CD4-positive, alpha-beta T cell treated with Interleukin-21 for 1 hour (primary cell): ENCODE data around the gene ENKD1.

Experiments used
- DNase-seq: peaks from one replicate; pipeline ENCODE4 v3.0.0-alpha.2; 2020

Gene ENKD1

GRCh38 chr16:67648764-67649407 is 17.7 kb downstream of the ENKD1 start:
- DNase-seq = no peak

DNA sequence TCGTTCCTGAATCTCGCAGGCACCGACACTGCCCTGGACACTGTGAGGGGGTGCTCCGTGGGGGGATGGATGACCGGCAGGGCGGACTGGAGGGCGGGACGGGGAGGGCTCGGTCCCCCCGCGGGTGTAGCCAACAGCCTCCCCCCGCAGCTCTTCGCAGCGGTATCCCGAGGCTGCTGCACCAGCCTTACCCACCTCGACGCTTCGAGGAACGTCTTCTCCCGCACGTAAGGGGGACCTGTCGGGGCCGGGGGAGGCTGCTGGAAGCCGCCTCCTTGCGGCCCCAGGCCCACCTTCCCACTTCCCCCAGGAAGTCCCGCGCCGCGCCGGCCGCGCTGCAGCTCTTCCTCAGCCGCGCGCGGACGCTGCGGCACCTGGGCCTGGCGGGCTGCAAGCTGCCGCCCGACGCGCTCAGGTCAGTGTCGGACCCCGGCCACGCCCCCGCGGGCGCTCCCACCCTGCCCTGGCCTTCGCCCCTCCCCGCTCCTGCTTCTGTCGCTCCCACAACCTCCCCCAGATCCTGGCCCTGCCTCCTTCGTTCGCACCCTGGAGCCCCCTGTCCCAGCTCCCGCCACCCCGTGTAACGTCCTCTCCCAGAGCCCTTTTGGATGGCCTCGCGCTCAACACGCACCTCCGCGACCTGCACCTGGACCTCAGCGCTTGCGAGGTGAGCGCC is 18.3 kb downstream of the ENKD1 start:
- no peak for DNase-seq

GRCh38 chr16:67647681-67648080 is 18.9 kb downstream of the ENKD1 start:
- DNase-seq = no peak

GRCh38 chr16:67647111-67647651 is 19.4 kb downstream of the ENKD1 start:
- DNase-seq = no peak

DNA sequence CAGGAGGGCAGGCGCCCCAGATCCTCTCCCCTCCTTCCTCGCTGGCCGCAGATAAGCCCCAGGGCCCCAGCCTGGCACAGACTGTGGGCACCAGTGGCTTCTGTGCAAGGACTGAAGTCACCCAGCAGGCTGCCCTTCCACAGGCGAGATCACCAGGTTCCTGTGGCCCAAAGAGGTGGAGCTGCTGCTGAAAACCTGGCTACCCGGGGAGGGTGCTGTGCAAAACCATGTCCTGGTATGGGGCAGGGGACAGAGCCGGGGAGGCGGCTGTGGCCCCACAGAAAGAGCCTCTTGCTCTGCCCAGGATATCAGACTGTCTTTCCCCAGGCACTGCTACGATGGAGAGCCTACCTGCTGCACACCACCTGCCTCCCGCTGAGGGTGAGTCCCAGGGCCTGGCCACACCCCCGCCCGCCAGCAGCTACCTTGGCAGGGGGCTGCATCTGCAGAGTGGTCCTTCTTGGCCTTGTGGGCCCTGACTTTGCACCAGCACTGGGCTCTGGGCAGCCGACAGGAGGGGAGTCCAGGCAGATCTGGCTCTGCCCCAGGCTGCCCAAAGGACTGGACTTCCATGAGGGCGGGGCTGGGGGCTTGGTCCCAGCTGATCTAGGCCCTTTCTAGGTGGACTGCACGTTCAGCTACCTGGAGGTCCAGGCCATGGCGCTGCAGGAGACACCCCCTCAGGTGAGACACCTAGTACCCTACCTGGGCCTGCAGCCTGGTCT is 21.0 kb downstream of the ENKD1 start:
- DNase-seq = peak; percentile 27

DNA sequence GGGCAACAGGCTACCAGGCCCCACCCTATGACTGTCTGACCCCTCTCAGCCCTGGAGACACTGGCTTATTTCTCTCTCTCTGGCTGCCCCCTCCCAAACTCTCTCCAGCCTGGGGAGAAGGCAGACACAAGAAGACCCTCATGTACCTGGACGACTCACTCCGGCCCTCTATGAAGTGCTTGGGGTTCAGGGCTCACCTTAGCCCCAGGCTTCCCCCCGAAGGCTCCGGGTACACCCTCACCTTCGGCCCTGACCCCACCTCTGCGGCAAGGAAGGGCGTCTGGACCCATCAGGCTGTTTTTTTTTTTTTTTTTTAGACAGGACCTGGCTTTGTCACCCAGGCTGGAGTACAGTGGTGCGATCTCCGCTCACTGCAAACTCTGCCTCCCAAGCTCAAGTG is 22.5 kb downstream of the ENKD1 start:
- no peak for DNase-seq

- DNase-seq = no peak
These were observed 24.5 kb downstream of the ENKD1 start for GRCh38 chr16:67641779-67642708.

DNA sequence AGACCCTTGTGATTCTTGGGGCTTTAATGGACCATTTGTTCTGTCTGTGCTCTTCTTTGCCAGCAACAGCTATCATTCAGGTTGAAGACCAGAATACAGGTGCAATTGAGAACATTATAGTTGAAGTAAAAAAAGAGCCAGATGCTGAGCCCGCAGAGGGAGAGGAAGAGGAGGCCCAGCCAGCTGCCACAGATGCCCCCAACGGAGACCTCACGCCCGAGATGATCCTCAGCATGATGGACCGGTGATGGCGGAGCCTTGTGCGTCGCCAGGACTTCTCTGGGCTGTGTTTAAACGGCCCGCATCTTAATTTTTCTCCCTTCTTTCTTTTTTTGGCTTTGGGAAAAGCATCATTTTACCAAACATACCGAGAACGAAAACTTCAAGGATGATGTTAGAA is 28.9 kb downstream of the ENKD1 start:
- DNase-seq = no peak

DNA sequence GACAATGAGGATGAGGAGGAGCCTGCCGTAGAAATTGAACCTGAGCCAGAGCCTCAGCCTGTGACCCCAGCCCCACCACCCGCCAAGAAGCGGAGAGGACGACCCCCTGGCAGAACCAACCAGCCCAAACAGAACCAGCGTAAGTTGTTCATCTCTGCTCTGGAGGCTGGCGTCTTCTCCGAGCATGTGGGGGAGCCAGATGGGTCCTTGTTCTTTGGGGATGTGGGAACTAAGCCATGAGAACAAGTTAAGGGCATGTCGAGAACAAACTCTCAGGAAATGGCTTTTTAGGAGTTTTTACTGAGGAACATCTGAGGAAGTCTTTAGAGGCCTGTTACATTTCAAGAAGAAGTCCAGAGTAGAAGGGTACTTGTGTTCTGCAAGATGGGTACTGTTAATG is 29.8 kb downstream of the ENKD1 start:
- DNase-seq = no peak

- no peak for DNase-seq
These were observed 34.0 kb downstream of the ENKD1 start for GRCh38 chr16:67632415-67633172.

DNA sequence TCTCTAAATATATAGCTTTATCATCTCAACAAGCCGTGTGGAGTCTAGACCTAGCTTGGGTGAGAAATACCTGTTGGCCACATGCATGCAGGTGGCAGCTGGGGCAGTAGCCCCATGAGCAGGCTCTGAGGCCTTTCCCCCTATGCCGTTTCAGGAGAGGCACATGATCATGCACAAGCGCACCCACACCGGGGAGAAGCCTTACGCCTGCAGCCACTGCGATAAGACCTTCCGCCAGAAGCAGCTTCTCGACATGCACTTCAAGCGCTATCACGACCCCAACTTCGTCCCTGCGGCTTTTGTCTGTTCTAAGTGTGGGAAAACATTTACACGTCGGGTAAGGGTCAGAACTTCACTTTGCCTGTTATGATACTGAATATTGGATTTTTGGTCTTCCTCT is 38.3 kb downstream of the ENKD1 start:
- no peak for DNase-seq

- peak; percentile 7 for DNase-seq
These were observed 52.7 kb downstream of the ENKD1 start for GRCh38 chr16:67613808-67614207.
